Stimulated activated CD4-positive, alpha-beta T cell treated with anti-CD3 and anti-CD28 coated beads, Interleukin-15, amount 100 ng/mL, for 24 hours (primary cell): ENCODE results near the gene NBPF12.
"Not testable (repeated sequence)": the region's sequence is repeated elsewhere in the genome, so short reads cannot be mapped to it uniquely, and the experiment has no call there.

Source experiments
- DNase-seq: peaks from one replicate; pipeline ENCODE4 v3.0.0-alpha.2; 2020

Gene NBPF12

GRCh38 chr1:146985855-146986254 is 47.7 kb downstream of the NBPF12 start:
- not testable (repeated sequence) for DNase-seq

- not testable (repeated sequence) for DNase-seq
These were observed 48.3 kb downstream of the NBPF12 start for GRCh38 chr1:146986450-146986849.

DNA sequence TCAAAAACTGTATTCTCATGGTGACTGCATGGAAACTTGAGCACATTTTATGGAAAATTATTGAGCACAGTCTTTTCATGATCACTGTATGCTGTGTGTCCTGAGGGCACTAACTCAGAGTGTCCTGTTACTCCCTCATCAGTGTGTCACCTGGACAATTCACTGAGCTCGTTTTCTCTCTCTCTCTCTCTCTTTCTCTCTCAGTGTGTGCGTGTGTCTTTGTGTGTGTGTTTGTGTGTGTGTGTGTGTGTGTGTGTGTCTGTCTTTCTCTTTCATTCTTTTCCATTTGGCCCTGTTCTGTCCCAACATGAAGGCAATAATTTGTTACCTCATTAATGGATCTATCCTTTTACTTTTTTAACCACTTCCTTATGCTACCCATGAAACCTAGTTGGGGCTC is 49.4 kb downstream of the NBPF12 start:
- DNase-seq, result not testable (repeated sequence)

- DNase-seq, result peak; percentile 2
These were observed 51.3 kb downstream of the NBPF12 start for GRCh38 chr1:146989455-146989854.

DNA sequence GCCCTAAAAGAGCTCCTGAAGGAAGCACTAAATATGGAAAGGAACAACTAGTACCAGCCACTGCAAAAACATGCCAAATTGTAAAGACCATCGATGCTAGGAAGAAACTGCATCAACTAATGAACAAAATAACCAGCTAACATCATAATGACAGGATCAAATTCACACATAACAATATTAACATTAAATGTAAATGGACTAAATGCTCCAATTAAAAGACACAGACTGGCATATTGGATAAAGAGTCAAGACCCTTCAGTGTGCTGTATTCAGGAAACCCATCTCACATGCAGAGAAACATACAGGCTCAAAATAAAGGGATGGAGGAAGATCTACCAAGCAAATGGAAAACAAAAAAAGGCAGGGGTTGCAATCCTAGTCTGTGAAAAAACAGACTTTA is 70.4 kb downstream of the NBPF12 start:
- DNase-seq, result not testable (repeated sequence)

DNA sequence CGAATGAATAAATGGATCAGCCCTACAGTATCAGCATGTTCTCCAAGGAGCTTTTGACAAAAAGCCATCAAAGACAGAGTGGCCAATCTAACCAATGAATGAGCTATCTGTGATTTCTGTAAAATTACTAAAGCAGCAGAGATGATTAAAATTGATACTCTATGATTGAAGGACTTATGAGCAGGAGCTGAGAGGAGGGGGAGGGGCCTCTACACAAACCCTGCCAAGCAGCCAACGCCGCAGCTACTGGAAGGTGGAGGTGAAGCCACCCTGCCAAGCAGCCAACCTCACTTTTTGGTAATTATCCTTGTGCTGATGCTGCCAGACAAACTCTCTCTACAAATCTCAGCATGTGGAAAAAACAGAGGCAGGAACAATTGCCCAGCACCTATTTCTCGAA is 88.9 kb downstream of the NBPF12 start:
- peak; percentile 11 for DNase-seq

GRCh38 chr1:147030066-147030653 is 92.0 kb downstream of the NBPF12 start:
- DNase-seq, result not testable (repeated sequence)

GRCh38 chr1:147039916-147040315 is 101.8 kb downstream of the NBPF12 start:
- no peak for DNase-seq

GRCh38 chr1:147042891-147043290 is 104.8 kb downstream of the NBPF12 start:
- DNase-seq, result not testable (repeated sequence)

- DNase-seq, result not testable (repeated sequence)
These were observed 106.4 kb downstream of the NBPF12 start for GRCh38 chr1:147044511-147044910.
